DOHH2 (cell line): Measurements from ENCODE around the gene CAPS.
"Not testable (repeated sequence)": the region's sequence is repeated elsewhere in the genome, so short reads cannot be mapped to it uniquely, and the experiment has no call there.

Source experiments
- H3F3A ChIP-seq: fragments of 200-600 bp; sonication (generic), shearing (Covaris generic); 2 replicates; pipeline ENCODE4 v1.6.0; 2016; ENCODE audit warnings: antibody characterized with exemption, mild to moderate bottlenecking; ENCODE audit not compliant: control insufficient read depth, insufficient read depth
- H3K27ac ChIP-seq: fragments of 200-600 bp; sonication (generic); 2 replicates; pipeline ENCODE4 v1.5.1; 2014; ENCODE audit warnings: low read depth, mild to moderate bottlenecking, low read length, moderate library complexity
- H3K27me3 ChIP-seq: fragments of 200-600 bp; sonication (generic); 2 replicates; pipeline ENCODE4 v1.6.1; 2014; ENCODE audit warnings: mild to moderate bottlenecking, low read length, mixed read lengths; ENCODE audit not compliant: control insufficient read depth
- H3K36me3 ChIP-seq: fragments of 200-600 bp; sonication (generic); 2 replicates; pipeline ENCODE4 v1.6.1; 2014; ENCODE audit warnings: mild to moderate bottlenecking, low read length, moderate library complexity, mixed read lengths; ENCODE audit not compliant: control insufficient read depth
- H3K4me1 ChIP-seq: fragments of 200-600 bp; sonication (generic); 2 replicates; pipeline ENCODE4 v1.6.1; 2014; ENCODE audit warnings: mild to moderate bottlenecking, low read length, mixed read lengths; ENCODE audit not compliant: control insufficient read depth
- H3K4me2 ChIP-seq: fragments of 200-600 bp; sonication (generic); 2 replicates; pipeline ENCODE4 v1.6.0; 2014; ENCODE audit warnings: mild to moderate bottlenecking, low read length, moderate library complexity
- H3K4me3 ChIP-seq: fragments of 200-600 bp; sonication (generic); 2 replicates; pipeline ENCODE4 v1.5.1; 2014; ENCODE audit warnings: mild to moderate bottlenecking, low read length, mixed read lengths
- H3K79me2 ChIP-seq: fragments of 200-600 bp; sonication (generic); 2 replicates; pipeline ENCODE4 v1.6.1; 2014; ENCODE audit warnings: mild to moderate bottlenecking, low read length, mixed read lengths; ENCODE audit not compliant: control insufficient read depth
- H3K9me2 ChIP-seq: fragments of 200-600 bp; sonication (generic); replicated peaks from 2 replicates; pipeline ENCODE4 v1.6.1; 2014; ENCODE audit warnings: mild to moderate bottlenecking, low read length, mixed read lengths; ENCODE audit not compliant: control insufficient read depth
- H3K9me3 ChIP-seq: fragments of 200-600 bp; sonication (generic); 2 replicates; pipeline ENCODE4 v1.6.1; 2014; ENCODE audit warnings: antibody characterized with exemption, low read length, mixed read lengths; ENCODE audit not compliant: control insufficient read depth, insufficient read depth
- H4K20me1 ChIP-seq: fragments of 200-600 bp; sonication (generic); 2 replicates; pipeline ENCODE4 v1.6.0; 2014; ENCODE audit warnings: low read depth, mild to moderate bottlenecking, antibody characterized with exemption, low read length, moderate library complexity; ENCODE audit not compliant: control insufficient read depth, insufficient read depth
- EZH2phosphoT487 ChIP-seq: fragments of 200-600 bp; sonication (generic); IDR thresholded peaks from 2 replicates; pipeline ENCODE4 v1.6.1; 2017; ENCODE audit warnings: borderline replicate concordance, mild to moderate bottlenecking, antibody characterized with exemption, low read length, moderate library complexity, mixed read lengths
- TF ChIP-seq, protein P1 (sequence below): fragments of 200-600 bp; sonication (generic); IDR thresholded peaks from one replicate; pipeline ENCODE4 v1.5.1; 2014; ENCODE audit warnings: antibody characterized with exemption, mild to moderate bottlenecking, low read depth, low read length; ENCODE audit not compliant: poor library complexity, severe bottlenecking

CAPS gene

DNA sequence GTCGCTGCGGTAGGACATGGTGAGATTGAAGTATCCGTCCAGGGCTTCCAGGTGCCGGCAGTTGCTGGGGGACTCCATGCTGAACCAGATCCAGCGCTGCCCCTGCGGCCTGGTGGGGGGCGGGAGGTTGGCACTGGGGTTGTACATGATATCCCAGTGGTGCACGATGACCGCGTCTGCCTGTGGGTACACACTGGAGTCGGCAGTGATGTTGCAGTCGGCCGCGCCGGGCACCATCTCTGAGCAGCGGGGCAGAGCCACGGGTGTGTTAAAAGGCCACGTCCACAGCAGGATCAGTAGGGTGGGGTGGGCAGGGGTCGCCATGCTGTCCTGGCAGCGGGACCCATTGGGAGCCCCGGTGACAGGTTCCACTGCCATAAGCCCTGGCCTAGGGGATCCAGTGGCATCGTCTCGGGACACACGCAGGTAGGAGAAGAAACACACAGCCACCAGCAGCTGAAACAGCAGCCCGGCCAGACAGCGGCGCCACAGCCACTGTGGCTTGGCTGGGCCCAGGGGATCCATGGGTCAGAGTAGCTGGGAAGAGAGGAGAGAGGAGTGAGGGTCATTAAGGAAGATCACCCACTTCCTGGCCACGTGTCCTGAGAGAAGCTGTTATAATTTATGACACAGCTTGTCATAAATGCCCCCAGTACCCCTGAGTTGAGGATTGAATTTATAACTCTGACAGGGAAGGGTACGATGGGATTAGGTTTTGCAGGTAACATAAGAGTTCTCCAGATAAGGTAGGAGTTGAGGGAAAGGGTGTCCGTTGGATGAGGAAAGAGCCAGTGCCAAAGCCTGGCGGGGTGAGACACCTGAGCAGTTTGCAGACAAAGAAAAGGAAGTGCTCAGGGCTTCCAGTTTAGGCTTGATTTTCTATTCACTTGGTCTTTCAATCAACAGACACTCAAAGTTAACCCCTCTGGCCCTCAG is 46.6 kb upstream of the CAPS start:
- H3K9me2 ChIP-seq: no peaks in the 10 kb centered on the region
- H3K79me2 ChIP-seq: no peaks in the 10 kb centered on the region
- no peak overlapping the region for H3K4me2 ChIP-seq
- no peak overlapping the region for H3K4me3 ChIP-seq
- no peaks in the 10 kb centered on the region for H3K9me3 ChIP-seq
- H3K27ac ChIP-seq: no peak overlapping the region
- H4K20me1 ChIP-seq: no peaks in the 10 kb centered on the region
- H3K4me1 ChIP-seq: no peaks in the 10 kb centered on the region
- no peaks in the 10 kb centered on the region for H3K27me3 ChIP-seq
- TF ChIP-seq, protein P1, sequence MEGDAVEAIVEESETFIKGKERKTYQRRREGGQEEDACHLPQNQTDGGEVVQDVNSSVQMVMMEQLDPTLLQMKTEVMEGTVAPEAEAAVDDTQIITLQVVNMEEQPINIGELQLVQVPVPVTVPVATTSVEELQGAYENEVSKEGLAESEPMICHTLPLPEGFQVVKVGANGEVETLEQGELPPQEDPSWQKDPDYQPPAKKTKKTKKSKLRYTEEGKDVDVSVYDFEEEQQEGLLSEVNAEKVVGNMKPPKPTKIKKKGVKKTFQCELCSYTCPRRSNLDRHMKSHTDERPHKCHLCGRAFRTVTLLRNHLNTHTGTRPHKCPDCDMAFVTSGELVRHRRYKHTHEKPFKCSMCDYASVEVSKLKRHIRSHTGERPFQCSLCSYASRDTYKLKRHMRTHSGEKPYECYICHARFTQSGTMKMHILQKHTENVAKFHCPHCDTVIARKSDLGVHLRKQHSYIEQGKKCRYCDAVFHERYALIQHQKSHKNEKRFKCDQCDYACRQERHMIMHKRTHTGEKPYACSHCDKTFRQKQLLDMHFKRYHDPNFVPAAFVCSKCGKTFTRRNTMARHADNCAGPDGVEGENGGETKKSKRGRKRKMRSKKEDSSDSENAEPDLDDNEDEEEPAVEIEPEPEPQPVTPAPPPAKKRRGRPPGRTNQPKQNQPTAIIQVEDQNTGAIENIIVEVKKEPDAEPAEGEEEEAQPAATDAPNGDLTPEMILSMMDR: no peak
- no peak for TF ChIP-seq EZH2phosphoT487
- H3F3A ChIP-seq: no peaks in the 10 kb centered on the region
- H3K36me3 ChIP-seq: no peaks in the 10 kb centered on the region

DNA sequence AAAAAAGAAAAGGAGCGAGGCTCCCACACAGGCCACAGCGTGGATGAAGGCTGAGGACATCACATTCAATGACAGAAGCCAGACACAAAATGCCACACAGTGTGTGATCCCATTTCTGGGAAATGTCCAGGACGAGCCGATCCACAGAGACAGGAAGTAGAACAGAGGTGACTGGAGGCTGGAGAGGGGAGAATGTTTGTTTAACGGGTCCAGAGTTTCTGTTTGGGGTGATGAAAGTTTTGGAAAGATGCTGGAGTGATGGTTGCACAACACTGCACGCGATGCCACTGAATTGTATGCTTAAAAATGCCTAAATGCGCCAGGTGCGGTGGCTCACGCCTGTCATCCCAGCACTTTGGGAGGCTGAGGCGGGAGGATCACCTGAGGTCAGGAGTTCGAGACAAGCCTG is 43.1 kb upstream of the CAPS start:
- Histone ChIP-seq H3K4me2 (no peak overlapping the region), H3K27ac (no peak overlapping the region), H3K79me2 (no peaks in the 10 kb centered on the region), H4K20me1 (no peaks in the 10 kb centered on the region), H3K27me3 (no peaks in the 10 kb centered on the region), H3F3A (no peaks in the 10 kb centered on the region), H3K4me3 (no peak overlapping the region), H3K9me3 (no peaks in the 10 kb centered on the region), H3K9me2 (no peaks in the 10 kb centered on the region), H3K4me1 (no peaks in the 10 kb centered on the region), H3K36me3 (no peaks in the 10 kb centered on the region)
- no peak for TF ChIP-seq EZH2phosphoT487
- TF ChIP-seq, protein P1: no peak

DNA sequence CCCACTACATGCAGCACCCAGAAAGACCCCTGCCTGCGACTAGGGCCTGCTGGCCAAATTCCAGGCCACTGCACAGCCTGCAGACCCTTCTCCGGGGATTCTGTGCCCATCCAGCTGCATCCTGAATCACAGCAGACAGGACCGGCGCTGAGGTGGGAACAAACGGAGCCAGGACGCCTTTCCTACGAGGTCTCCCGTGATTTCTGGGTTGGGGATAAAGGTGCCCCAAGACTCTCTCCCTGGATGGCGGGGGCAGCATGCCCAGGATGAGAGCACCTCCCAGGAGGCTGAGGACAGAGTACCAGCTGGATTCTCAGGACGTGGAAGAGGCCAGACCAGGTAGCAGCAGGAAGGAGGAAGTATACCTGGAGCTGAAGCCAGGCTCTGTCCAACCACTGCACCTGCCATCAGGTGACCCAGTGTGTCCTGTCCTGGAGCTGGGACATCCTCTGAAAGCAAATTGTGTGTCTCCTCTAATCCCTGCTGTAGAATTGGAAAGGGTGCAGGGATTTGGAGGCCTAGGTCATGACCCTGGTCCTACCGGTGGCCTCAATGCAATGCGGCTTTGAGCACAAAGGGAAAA is 40.3 kb upstream of the CAPS start:
- Histone ChIP-seq H4K20me1 (no peaks in the 10 kb centered on the region), H3K4me3 (no peak overlapping the region), H3K4me2 (no peak overlapping the region), H3F3A (no peaks in the 10 kb centered on the region), H3K9me2 (no peaks in the 10 kb centered on the region), H3K9me3 (no peaks in the 10 kb centered on the region), H3K36me3 (no peaks in the 10 kb centered on the region), H3K27ac (no peak overlapping the region), H3K79me2 (no peaks in the 10 kb centered on the region), H3K4me1 (no peaks in the 10 kb centered on the region), H3K27me3 (no peaks in the 10 kb centered on the region)
- TF ChIP-seq, protein P1: no peak
- TF ChIP-seq EZH2phosphoT487: no peak

DNA sequence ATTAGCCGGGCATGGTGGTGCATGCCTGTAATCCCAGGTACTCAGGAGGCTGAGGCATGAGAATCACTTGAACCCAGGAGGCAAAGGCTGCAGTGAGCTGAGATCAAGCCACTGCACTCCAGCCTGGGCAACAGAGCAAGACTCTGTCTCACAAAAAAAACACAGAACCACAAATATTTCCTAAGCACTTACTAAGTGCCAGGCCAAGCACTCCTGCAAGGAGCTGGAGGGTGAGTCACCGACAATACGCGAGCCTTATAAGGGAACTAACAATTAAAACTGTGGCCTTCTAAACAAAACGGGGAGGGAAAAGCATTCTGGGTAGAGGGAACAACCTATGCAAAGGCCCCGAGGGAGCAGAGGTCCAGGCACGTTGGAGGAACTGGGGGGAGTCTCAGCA is 39.6 kb upstream of the CAPS start:
- not testable (repeated sequence) for H3K9me3 ChIP-seq, H3K4me1 ChIP-seq, H4K20me1 ChIP-seq, H3F3A ChIP-seq, H3K4me3 ChIP-seq, H3K36me3 ChIP-seq, H3K9me2 ChIP-seq, H3K27ac ChIP-seq, H3K79me2 ChIP-seq, H3K27me3 ChIP-seq, H3K4me2 ChIP-seq
